GM19395 (cell line): ENCODE data around the gene FMNL3.
"Not testable (repeated sequence)": the region's sequence is repeated elsewhere in the genome, so short reads cannot be mapped to it uniquely, and the experiment has no call there.

Experiments used
- ATAC-seq: cut with Tn5 transposase; IDR thresholded peaks from one replicate; pipeline ENCODE4 v1.9.1; 2021; ENCODE audit warnings: mild to moderate bottlenecking, moderate library complexity; ENCODE audit not compliant: unreplicated experiment

FMNL3 gene

GRCh38 chr12:49605539-49605938 is 101.7 kb downstream of the FMNL3 start, which contains the start of gene FAM186B:
Gene FAM186B, minus strand, starts transcription at chr12:49605639. Its CDS starts 162 bp downstream, at chr12:49605477.
- not testable (repeated sequence) for ATAC-seq

- no peak for ATAC-seq
Measured at GRCh38 chr12:49604856-49605255, 102.3 kb downstream of the FMNL3 start.

- no peak for ATAC-seq
Measured at GRCh38 chr12:49603721-49604120, 103.5 kb downstream of the FMNL3 start.

- ATAC-seq, result no peak
Measured at GRCh38 chr12:49599961-49600360, 107.2 kb downstream of the FMNL3 start.

- no peak for ATAC-seq
Measured at GRCh38 chr12:49598527-49598926, 108.7 kb downstream of the FMNL3 start.

- no peak for ATAC-seq
Measured at GRCh38 chr12:49588721-49589516, 118.3 kb downstream of the FMNL3 start.

- ATAC-seq, result no peak
Measured at GRCh38 chr12:49588281-49588680, 118.9 kb downstream of the FMNL3 start.

- no peak for ATAC-seq
Measured at GRCh38 chr12:49587174-49587908, 119.9 kb downstream of the FMNL3 start.
